Measurements from ENCODE around the gene BGLAP. TPM values are rescaled to one million over a fixed set of nuclear protein-coding genes. Genes with fewer than 3 reads are reported as not detected.

BGLAP gene
- polyA plus RNA-seq, 1 of the 3 experiments (the other 2 are of a cell fraction), result 1.1 TPM

DNA sequence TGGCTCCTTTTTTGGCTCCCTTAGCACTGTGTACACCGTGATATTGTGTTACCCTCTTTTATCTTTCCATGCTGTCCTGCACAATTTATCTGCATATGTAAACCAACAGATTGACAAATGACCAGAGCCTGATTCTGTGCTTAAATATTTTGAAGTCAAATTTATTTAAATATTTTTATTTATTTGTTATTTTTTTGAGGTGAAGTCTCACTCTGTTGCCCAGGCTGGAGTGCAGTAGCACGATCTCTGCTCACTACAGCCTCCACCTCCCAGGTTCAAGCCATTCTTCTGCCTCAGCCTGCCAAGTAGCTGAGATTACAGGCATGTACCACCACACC, 16.3 kb upstream of the BGLAP start:
- Histone ChIP-seq H3K9me2 (no peaks in the 10 kb centered on the region), H3K4me2 (no peak overlapping the region), H3K36me3 (replicated peaks in 1 of 2; ENCODE audit: control insufficient read depth in 1 of 2, insufficient read depth in 2 of 2, low read length in 1 of 2) (peaks cover 6 to 20% of the 10 kb centered on the region in 2 experiments), H4K20me1 (ENCODE audit: insufficient read depth) (no peaks in the 10 kb centered on the region), H3K4me1 (ENCODE audit: control insufficient read depth in 1 of 2, insufficient read depth in 2 of 2, low read depth in 1 of 2, low read length in 1 of 2) (no peaks in the 10 kb centered on the region; a peak in 1 of 4 replicates), H3K4me3 (ENCODE audit: low read depth in 2 of 2, low read length in 1 of 2) (no peak overlapping the region; a peak in 1 of 4 replicates), H3K27ac (ENCODE audit: low read depth in 2 of 2, low read length in 1 of 2) (no peak overlapping the region; a peak in 1 of 4 replicates), H3K9ac (no peak overlapping the region), H3K79me2 (ENCODE audit: insufficient read depth) (peaks cover 15% of the 10 kb centered on the region), H2AFZ (ENCODE audit: low read depth) (no peak overlapping the region), H3F3A (replicated peaks; ENCODE audit: insufficient read depth) (peaks cover 24% of the 10 kb centered on the region), H3K9me3 (no peaks in the 10 kb centered on the region), H3K27me3 (ENCODE audit: insufficient read depth) (no peaks in the 10 kb centered on the region)
- no peak for DNase-seq
- TF ChIP-seq NFIC (IDR thresholded peaks at IDR 0.05; ENCODE audit: borderline replicate concordance), result no peak
- no peak for TF ChIP-seq GABPA (IDR thresholded peaks at IDR 0.05; ENCODE audit: low read depth)
- TF ChIP-seq CHD2 (IDR thresholded peaks at IDR 0.05; ENCODE audit: low read length, partially characterized antibody), result no peak
- TF ChIP-seq FOXJ3 (CRISPR knock-in tag; IDR thresholded peaks at IDR 0.05), result no peak
- TF ChIP-seq GATA2 (CRISPR knock-in tag; IDR thresholded peaks at IDR 0.05), result no peak
- TF ChIP-seq, protein P1, sequence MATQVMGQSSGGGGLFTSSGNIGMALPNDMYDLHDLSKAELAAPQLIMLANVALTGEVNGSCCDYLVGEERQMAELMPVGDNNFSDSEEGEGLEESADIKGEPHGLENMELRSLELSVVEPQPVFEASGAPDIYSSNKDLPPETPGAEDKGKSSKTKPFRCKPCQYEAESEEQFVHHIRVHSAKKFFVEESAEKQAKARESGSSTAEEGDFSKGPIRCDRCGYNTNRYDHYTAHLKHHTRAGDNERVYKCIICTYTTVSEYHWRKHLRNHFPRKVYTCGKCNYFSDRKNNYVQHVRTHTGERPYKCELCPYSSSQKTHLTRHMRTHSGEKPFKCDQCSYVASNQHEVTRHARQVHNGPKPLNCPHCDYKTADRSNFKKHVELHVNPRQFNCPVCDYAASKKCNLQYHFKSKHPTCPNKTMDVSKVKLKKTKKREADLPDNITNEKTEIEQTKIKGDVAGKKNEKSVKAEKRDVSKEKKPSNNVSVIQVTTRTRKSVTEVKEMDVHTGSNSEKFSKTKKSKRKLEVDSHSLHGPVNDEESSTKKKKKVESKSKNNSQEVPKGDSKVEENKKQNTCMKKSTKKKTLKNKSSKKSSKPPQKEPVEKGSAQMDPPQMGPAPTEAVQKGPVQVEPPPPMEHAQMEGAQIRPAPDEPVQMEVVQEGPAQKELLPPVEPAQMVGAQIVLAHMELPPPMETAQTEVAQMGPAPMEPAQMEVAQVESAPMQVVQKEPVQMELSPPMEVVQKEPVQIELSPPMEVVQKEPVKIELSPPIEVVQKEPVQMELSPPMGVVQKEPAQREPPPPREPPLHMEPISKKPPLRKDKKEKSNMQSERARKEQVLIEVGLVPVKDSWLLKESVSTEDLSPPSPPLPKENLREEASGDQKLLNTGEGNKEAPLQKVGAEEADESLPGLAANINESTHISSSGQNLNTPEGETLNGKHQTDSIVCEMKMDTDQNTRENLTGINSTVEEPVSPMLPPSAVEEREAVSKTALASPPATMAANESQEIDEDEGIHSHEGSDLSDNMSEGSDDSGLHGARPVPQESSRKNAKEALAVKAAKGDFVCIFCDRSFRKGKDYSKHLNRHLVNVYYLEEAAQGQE (IDR thresholded peaks at IDR 0.05; ENCODE audit: low read depth, low read length), result no peak
- TF ChIP-seq JUND (IDR thresholded peaks at IDR 0.05), result no peak
- TF ChIP-seq RXRA (IDR thresholded peaks at IDR 0.05; ENCODE audit: borderline replicate concordance, low read depth), result no peak
- TF ChIP-seq USF2 (IDR thresholded peaks at IDR 0.05; ENCODE audit: borderline replicate concordance, low read depth, low read length), result no peak
- no peak for TF ChIP-seq ZBTB33 (IDR thresholded peaks at IDR 0.05; ENCODE audit: borderline replicate concordance, low read depth)
- TF ChIP-seq, protein P2, sequence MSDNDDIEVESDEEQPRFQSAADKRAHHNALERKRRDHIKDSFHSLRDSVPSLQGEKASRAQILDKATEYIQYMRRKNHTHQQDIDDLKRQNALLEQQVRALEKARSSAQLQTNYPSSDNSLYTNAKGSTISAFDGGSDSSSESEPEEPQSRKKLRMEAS (IDR thresholded peaks at IDR 0.05; ENCODE audit: low read depth), result no peak
- no peak for TF ChIP-seq FOXM1 (IDR thresholded peaks at IDR 0.05; ENCODE audit: low read depth)
- no peak for TF ChIP-seq MEF2A (IDR thresholded peaks at IDR 0.05; ENCODE audit: borderline replicate concordance, low read depth)
- TF ChIP-seq TAF1 (IDR thresholded peaks at IDR 0.05; ENCODE audit: borderline replicate concordance, low read depth, low read length), result no peak
- CTCF ChIA-PET, result interaction anchor here (0.6 to 7.1 kb wide), 56 partner anchors 8 to 288 kb away, joined by 3 to 121 read pairs (median 5); partner anchors contain the start of genes LMNA, PAQR6, PMF1 and SLC25A44
- POLR2A ChIA-PET, result interaction anchor here (0.5 to 1.5 kb wide), 3 partner anchors 13 to 217 kb away, joined by 3 to 7 read pairs (median 3); partner anchors contain the start of genes PMF1 and SMG5
- 0% methylated on average over 2 of the region's 2 CpGs for WGBS (ENCODE audit: low lambda C conversion rate)
